HEK293 (cell line): ENCODE results near the gene NPHP4.

Experiments used
- YY1 ChIP-seq: fragments of 450-650 bp; formaldehyde crosslinking; IDR thresholded peaks from 2 replicates; pipeline ENCODE4 v1.5.1; 2018; ENCODE audit warnings: missing biosample characterization, missing genetic modification characterization
- ZNF114 ChIP-seq: fragments of 450-650 bp; formaldehyde crosslinking; IDR thresholded peaks from 2 replicates; pipeline ENCODE4 v1.5.0; 2017; ENCODE audit warnings: missing biosample characterization, missing genetic modification characterization
- ZNF266 ChIP-seq: fragments of 450-650 bp; formaldehyde crosslinking; IDR thresholded peaks from 2 replicates; pipeline ENCODE4 v1.5.1; 2016; ENCODE audit warnings: missing biosample characterization, missing genetic modification characterization, low read depth
- ZNF335 ChIP-seq: fragments of 450-650 bp; formaldehyde crosslinking; conservative IDR thresholded peaks from 2 replicates; pipeline ENCODE4 v1.5.1; 2016; ENCODE audit warnings: missing biosample characterization, missing genetic modification characterization
- TF ChIP-seq, protein P1 (sequence below): fragments of 450-650 bp; formaldehyde crosslinking; IDR thresholded peaks from 2 replicates; pipeline ENCODE4 v1.5.1; 2016; ENCODE audit warnings: missing biosample characterization, missing genetic modification characterization
- TF ChIP-seq, protein P2 (sequence below): fragments of 450-650 bp; formaldehyde crosslinking; IDR thresholded peaks from 2 replicates; pipeline ENCODE4 v1.5.1; 2016; ENCODE audit warnings: missing biosample characterization, missing genetic modification characterization
- TF ChIP-seq, protein P3 (sequence below): fragments of 450-650 bp; formaldehyde crosslinking; IDR thresholded peaks from 2 replicates; pipeline ENCODE4 v1.5.1; 2016; ENCODE audit warnings: missing biosample characterization, missing genetic modification characterization
- TF ChIP-seq, protein P4 (sequence below): fragments of 450-650 bp; formaldehyde crosslinking; IDR thresholded peaks from 2 replicates; pipeline ENCODE4 v1.5.1; 2016; ENCODE audit warnings: missing biosample characterization, missing genetic modification characterization

DNA sequence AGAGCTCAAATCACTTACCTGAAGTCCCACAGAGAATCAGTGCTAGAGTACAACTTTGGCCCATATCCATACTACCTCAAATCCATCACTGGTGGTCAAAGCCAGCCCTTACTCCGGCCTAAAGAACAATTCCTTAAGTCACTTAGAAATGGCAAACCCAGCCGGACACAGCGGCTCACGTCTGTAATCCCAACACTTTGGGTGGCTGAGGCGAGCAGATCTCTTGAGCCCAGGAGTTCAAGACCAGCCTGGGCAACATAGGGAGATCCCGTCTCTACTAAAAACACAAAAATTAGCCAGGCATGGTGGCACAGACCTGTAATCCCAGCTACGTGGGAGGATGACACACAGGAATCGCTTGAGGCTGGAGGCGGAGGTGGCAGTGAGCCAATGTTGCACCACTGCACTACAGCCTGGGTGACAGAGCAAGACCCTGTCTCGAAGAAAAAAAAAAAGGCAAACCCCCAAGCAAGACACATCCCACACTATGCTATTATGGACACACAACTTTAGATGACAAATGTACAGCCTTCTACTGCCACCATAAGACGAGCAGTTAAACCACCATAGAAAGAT is 24.0 kb downstream of the NPHP4 start:
- TF ChIP-seq ZNF266 (tag by site-specific recombination) (no peak), ZNF114 (tag by site-specific recombination) (no peak), ZNF335 (tag by site-specific recombination) (no peak), YY1 (tag by site-specific recombination) (no peak)
- TF ChIP-seq, protein P1, sequence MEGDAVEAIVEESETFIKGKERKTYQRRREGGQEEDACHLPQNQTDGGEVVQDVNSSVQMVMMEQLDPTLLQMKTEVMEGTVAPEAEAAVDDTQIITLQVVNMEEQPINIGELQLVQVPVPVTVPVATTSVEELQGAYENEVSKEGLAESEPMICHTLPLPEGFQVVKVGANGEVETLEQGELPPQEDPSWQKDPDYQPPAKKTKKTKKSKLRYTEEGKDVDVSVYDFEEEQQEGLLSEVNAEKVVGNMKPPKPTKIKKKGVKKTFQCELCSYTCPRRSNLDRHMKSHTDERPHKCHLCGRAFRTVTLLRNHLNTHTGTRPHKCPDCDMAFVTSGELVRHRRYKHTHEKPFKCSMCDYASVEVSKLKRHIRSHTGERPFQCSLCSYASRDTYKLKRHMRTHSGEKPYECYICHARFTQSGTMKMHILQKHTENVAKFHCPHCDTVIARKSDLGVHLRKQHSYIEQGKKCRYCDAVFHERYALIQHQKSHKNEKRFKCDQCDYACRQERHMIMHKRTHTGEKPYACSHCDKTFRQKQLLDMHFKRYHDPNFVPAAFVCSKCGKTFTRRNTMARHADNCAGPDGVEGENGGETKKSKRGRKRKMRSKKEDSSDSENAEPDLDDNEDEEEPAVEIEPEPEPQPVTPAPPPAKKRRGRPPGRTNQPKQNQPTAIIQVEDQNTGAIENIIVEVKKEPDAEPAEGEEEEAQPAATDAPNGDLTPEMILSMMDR (tag by site-specific recombination), result no peak
- TF ChIP-seq, protein P2, sequence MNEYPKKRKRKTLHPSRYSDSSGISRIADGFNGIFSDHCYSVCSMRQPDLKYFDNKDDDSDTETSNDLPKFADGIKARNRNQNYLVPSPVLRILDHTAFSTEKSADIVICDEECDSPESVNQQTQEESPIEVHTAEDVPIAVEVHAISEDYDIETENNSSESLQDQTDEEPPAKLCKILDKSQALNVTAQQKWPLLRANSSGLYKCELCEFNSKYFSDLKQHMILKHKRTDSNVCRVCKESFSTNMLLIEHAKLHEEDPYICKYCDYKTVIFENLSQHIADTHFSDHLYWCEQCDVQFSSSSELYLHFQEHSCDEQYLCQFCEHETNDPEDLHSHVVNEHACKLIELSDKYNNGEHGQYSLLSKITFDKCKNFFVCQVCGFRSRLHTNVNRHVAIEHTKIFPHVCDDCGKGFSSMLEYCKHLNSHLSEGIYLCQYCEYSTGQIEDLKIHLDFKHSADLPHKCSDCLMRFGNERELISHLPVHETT (tag by site-specific recombination), result no peak
- TF ChIP-seq, protein P3, sequence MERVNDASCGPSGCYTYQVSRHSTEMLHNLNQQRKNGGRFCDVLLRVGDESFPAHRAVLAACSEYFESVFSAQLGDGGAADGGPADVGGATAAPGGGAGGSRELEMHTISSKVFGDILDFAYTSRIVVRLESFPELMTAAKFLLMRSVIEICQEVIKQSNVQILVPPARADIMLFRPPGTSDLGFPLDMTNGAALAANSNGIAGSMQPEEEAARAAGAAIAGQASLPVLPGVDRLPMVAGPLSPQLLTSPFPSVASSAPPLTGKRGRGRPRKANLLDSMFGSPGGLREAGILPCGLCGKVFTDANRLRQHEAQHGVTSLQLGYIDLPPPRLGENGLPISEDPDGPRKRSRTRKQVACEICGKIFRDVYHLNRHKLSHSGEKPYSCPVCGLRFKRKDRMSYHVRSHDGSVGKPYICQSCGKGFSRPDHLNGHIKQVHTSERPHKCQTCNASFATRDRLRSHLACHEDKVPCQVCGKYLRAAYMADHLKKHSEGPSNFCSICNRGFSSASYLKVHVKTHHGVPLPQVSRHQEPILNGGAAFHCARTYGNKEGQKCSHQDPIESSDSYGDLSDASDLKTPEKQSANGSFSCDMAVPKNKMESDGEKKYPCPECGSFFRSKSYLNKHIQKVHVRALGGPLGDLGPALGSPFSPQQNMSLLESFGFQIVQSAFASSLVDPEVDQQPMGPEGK (tag by site-specific recombination), result no peak
- TF ChIP-seq, protein P4, sequence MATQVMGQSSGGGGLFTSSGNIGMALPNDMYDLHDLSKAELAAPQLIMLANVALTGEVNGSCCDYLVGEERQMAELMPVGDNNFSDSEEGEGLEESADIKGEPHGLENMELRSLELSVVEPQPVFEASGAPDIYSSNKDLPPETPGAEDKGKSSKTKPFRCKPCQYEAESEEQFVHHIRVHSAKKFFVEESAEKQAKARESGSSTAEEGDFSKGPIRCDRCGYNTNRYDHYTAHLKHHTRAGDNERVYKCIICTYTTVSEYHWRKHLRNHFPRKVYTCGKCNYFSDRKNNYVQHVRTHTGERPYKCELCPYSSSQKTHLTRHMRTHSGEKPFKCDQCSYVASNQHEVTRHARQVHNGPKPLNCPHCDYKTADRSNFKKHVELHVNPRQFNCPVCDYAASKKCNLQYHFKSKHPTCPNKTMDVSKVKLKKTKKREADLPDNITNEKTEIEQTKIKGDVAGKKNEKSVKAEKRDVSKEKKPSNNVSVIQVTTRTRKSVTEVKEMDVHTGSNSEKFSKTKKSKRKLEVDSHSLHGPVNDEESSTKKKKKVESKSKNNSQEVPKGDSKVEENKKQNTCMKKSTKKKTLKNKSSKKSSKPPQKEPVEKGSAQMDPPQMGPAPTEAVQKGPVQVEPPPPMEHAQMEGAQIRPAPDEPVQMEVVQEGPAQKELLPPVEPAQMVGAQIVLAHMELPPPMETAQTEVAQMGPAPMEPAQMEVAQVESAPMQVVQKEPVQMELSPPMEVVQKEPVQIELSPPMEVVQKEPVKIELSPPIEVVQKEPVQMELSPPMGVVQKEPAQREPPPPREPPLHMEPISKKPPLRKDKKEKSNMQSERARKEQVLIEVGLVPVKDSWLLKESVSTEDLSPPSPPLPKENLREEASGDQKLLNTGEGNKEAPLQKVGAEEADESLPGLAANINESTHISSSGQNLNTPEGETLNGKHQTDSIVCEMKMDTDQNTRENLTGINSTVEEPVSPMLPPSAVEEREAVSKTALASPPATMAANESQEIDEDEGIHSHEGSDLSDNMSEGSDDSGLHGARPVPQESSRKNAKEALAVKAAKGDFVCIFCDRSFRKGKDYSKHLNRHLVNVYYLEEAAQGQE, result no peak
